K562 (cell line): ENCODE data around the gene GRB10. TPM values are rescaled to one million over a fixed set of nuclear protein-coding genes. Genes with fewer than 3 reads are reported as not detected.

ENCODE experiments used
- DMBX1 ChIP-seq: fragments of 250-450 bp; sonication (Bioruptor Pico); IDR thresholded peaks from 2 replicates; pipeline ENCODE4 v1.8.0; 2022; ENCODE audit warnings: inconsistent platforms, mild to moderate bottlenecking, moderate library complexity, borderline replicate concordance
- EGR1 ChIP-seq: fragments of 450-650 bp; conservative IDR thresholded peaks from 2 replicates; pipeline ENCODE4 v1.6.1; 2017; ENCODE audit warnings: mild to moderate bottlenecking
- HMG20A ChIP-seq: fragments of 450-650 bp; formaldehyde crosslinking; conservative IDR thresholded peaks from 2 replicates; pipeline ENCODE4 v1.4.0; 2020; ENCODE audit warnings: mild to moderate bottlenecking, mixed read lengths
- JUN ChIP-seq, 2 experiments: sonication (generic) in 1 of 2; formaldehyde crosslinking in 1 of 2; IDR thresholded peaks; 2 replicates each; pipeline versions ENCODE4 v1.6.1 to v1.8.0; 2012 to 2022; ENCODE audit warnings: borderline replicate concordance in 2 of 2, mild to moderate bottlenecking in 2 of 2, improper control_type of control experiment in 1 of 2, low read depth in 1 of 2, low read length in 1 of 2, missing genetic modification reagents in 1 of 2
- SAFB2 ChIP-seq: fragments of 200-400 bp; formaldehyde crosslinking; IDR thresholded peaks from 2 replicates; pipeline ENCODE4 v1.6.1; 2018; ENCODE audit warnings: borderline replicate concordance, low read length, low read depth, moderate library complexity; ENCODE audit not compliant: severe bottlenecking
- TSC22D4 ChIP-seq: fragments of 450-650 bp; IDR thresholded peaks from 2 replicates; pipeline ENCODE4 v1.6.1; 2016; ENCODE audit warnings: missing genetic modification characterization, missing biosample characterization, control low read depth
- ZNF12 ChIP-seq: sonication (generic); formaldehyde crosslinking; IDR thresholded peaks from 2 replicates; pipeline ENCODE4 v1.4.0; 2020; ENCODE audit warnings: mild to moderate bottlenecking, missing genetic modification reagents
- ZNF324 ChIP-seq: fragments of 250-450 bp; sonication (Bioruptor Pico); IDR thresholded peaks from 2 replicates; pipeline ENCODE4 v1.4.0; 2020; ENCODE audit warnings: mild to moderate bottlenecking
- ZNF551 ChIP-seq: fragments of 250-450 bp; sonication (Bioruptor Pico); IDR thresholded peaks from 2 replicates; pipeline ENCODE4 v1.5.0; 2021; ENCODE audit warnings: mild to moderate bottlenecking, moderate library complexity
- polyA plus RNA-seq, 8 experiments: library from polyadenylated mRNA; depleted of rRNA in 4 of 8; stranded (reverse) in 5 of 8; unstranded in 3 of 8; fragments of >200 nt; fragmentation: Nextera tagmentation in 2 of 8; fragmentation: Illumina TruSeq in 1 of 8; extraction: Ambion mirVana in 2 of 8; extraction: Trizol in 1 of 8; gene quantifications; 2 replicates each; pipeline versions ENCODE4 v1.2.1 to v1.2.3, GENCODE V29; 2011 to 2014; ENCODE audit warnings: inconsistent platforms in 1 of 8, missing spikeins in 1 of 8
- total RNA-seq, 7 experiments: library from RNA; depleted of rRNA in 6 of 7; stranded (reverse); fragments of >200 nt in 6 of 7; fragmentation: Illumina TruSeq in 2 of 7; extraction: Trizol in 2 of 7; gene quantifications; 2 replicates each; pipeline versions ENCODE4 v1.2.1 to v1.2.3, GENCODE V29; 2011 to 2021; ENCODE audit warnings: low replicate concordance in 1 of 7
- TF ChIP-seq, protein P1 (sequence below): fragments of 200-800 bp; sonication (Bioruptor generic); IDR thresholded peaks from 2 replicates; pipeline ENCODE4 v1.6.1; 2016; ENCODE audit warnings: missing genetic modification characterization, missing compliant biosample characterization

Gene GRB10
- total and polyA plus RNA-seq, 9 of the 15 experiments (the other 6 are each of a cell fraction or from before 2014, with no cell fraction given), result 8.9 to 88.5 (median 40.7) TPM

DNA sequence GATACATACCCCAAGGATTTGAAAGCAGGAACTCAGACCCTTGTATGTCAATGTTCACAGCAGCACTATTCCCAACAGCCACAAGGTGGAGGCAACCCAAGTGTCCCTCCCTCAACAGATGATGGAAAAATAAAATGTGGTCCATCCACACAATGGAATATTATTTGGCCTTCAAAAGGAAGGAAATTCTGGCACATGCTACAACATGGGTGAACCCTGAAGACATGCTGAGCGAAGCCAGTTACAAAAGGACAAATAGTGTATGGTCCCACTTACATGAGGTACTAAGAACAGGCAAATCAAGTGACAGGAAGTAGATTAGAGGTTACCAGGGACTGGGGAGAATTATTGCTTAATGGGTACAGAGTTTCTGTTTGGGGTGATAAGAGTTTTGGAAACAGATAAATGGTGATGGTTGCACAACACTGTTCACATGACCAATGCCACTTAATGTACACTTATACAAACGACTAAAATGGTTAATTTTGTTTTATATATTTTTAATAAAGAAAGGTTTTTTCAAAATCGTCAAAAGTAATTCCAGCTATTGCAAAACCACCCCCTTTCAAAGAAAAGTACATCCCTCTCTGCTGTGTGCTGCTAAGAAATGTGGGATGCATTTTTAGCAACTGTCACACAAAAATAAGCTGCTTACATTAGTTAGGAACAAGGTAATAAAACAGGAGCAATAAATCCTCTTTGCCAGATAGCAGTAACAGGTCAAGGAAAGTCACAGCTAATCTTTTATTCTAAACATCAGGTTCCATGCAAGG lies 85.7 kb downstream of the GRB10 start (continued):
- TF ChIP-seq, protein P1, sequence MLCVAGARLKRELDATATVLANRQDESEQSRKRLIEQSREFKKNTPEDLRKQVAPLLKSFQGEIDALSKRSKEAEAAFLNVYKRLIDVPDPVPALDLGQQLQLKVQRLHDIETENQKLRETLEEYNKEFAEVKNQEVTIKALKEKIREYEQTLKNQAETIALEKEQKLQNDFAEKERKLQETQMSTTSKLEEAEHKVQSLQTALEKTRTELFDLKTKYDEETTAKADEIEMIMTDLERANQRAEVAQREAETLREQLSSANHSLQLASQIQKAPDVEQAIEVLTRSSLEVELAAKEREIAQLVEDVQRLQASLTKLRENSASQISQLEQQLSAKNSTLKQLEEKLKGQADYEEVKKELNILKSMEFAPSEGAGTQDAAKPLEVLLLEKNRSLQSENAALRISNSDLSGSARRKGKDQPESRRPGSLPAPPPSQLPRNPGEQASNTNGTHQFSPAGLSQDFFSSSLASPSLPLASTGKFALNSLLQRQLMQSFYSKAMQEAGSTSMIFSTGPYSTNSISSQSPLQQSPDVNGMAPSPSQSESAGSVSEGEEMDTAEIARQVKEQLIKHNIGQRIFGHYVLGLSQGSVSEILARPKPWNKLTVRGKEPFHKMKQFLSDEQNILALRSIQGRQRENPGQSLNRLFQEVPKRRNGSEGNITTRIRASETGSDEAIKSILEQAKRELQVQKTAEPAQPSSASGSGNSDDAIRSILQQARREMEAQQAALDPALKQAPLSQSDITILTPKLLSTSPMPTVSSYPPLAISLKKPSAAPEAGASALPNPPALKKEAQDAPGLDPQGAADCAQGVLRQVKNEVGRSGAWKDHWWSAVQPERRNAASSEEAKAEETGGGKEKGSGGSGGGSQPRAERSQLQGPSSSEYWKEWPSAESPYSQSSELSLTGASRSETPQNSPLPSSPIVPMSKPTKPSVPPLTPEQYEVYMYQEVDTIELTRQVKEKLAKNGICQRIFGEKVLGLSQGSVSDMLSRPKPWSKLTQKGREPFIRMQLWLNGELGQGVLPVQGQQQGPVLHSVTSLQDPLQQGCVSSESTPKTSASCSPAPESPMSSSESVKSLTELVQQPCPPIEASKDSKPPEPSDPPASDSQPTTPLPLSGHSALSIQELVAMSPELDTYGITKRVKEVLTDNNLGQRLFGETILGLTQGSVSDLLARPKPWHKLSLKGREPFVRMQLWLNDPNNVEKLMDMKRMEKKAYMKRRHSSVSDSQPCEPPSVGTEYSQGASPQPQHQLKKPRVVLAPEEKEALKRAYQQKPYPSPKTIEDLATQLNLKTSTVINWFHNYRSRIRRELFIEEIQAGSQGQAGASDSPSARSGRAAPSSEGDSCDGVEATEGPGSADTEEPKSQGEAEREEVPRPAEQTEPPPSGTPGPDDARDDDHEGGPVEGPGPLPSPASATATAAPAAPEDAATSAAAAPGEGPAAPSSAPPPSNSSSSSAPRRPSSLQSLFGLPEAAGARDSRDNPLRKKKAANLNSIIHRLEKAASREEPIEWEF (CRISPR knock-in tag), result no peak
- TF ChIP-seq HMG20A (no peak), SAFB2 (no peak), ZNF12 (CRISPR knock-in tag) (no peak), ZNF324 (CRISPR knock-in tag) (no peak), DMBX1 (CRISPR knock-in tag) (no peak), TSC22D4 (no peak), EGR1 (no peak), ZNF551 (CRISPR knock-in tag) (no peak), JUN (IDR thresholded peaks at IDR 0.05; ENCODE audit: borderline replicate concordance, low read depth, low read length) (no peak), JUN (CRISPR knock-in tag; IDR thresholded peaks at IDR 0.05; ENCODE audit: borderline replicate concordance) (no peak)
